GM12892 (cell line): ENCODE data around the gene GADD45A.
"Not testable (repeated sequence)": the region's sequence is repeated elsewhere in the genome, so short reads cannot be mapped to it uniquely, and the experiment has no call there.

Source experiments
- POLR2A ChIP-seq: IDR thresholded peaks from 2 replicates; pipeline ENCODE4 v1.6.1; 2011; ENCODE audit warnings: low read depth, low read length, control low read depth
- POLR2AphosphoS5 ChIP-seq: IDR thresholded peaks from 2 replicates; pipeline ENCODE4 v1.6.1; 2011; ENCODE audit warnings: low read depth, low read length, control low read depth

DNA sequence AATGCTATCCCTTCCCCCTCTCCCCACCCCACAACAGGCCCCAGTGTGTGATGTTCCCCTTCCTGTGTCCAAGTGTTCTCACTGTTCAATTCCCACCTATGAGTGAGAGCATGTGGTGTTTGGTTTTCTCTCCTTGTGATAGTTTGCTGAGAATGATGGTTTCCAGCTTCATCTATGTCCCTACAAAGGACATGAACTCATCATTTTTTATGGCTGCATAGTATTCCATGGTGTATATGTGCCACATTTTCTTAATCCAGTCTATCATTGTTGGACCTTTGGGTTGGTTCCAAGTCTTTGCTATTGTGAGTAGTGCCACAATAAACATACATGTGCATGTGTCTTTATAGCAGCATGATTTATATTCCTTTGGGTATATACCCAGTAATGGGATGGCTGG lies 19.7 kb upstream of the GADD45A start:
- not testable (repeated sequence) for TF ChIP-seq POLR2A, POLR2AphosphoS5
